Skeletal muscle satellite cell (primary cell): Measurements from ENCODE around the gene UNC45A.
"Not testable (repeated sequence)": the region's sequence is repeated elsewhere in the genome, so short reads cannot be mapped to it uniquely, and the experiment has no call there.

ENCODE experiments used
- H3K27me3 ChIP-seq: 2 replicates; pipeline ENCODE4 v1.7.0; 2013; ENCODE audit warnings: low read length; ENCODE audit not compliant: control insufficient read depth, insufficient read depth
- H3K36me3 ChIP-seq: 2 replicates; pipeline ENCODE4 v1.7.0; 2013; ENCODE audit warnings: mild to moderate bottlenecking, control low read depth, low read length; ENCODE audit not compliant: insufficient read depth
- H3K4me1 ChIP-seq: 2 replicates; pipeline ENCODE4 v1.7.0; 2013; ENCODE audit warnings: low read length; ENCODE audit not compliant: control insufficient read depth, insufficient read depth
- H3K4me2 ChIP-seq: 2 replicates; pipeline ENCODE4 v1.7.0; 2013; ENCODE audit warnings: mild to moderate bottlenecking, low read length
- H3K4me3 ChIP-seq: 2 replicates; pipeline ENCODE4 v1.7.0; 2013; ENCODE audit warnings: low read length
- H3K9ac ChIP-seq: 2 replicates; pipeline ENCODE4 v1.7.0; 2013; ENCODE audit warnings: mild to moderate bottlenecking, low read depth, low read length, moderate library complexity
- H3K9me3 ChIP-seq: replicated peaks from 2 replicates; pipeline ENCODE4 v1.7.0; 2013; ENCODE audit warnings: mild to moderate bottlenecking, control low read depth, low read length

UNC45A gene

GRCh38 chr15:90905306-90906180 is 29.5 kb upstream of the UNC45A start:
- H3K36me3 ChIP-seq: peaks cover 24% of the 10 kb centered on the region
- H3K9ac ChIP-seq: no peak overlapping the region
- no peaks in the 10 kb centered on the region for H3K27me3 ChIP-seq
- no peaks in the 10 kb centered on the region for H3K9me3 ChIP-seq
- H3K4me2 ChIP-seq: no peak overlapping the region
- H3K4me1 ChIP-seq: peaks cover 14% of the 10 kb centered on the region
- H3K4me3 ChIP-seq: no peak overlapping the region

- H3K27me3 ChIP-seq: no peaks in the 10 kb centered on the region
- no peak overlapping the region for H3K4me3 ChIP-seq
- H3K9me3 ChIP-seq: no peaks in the 10 kb centered on the region
- no peak overlapping the region for H3K9ac ChIP-seq
- no peak overlapping the region for H3K4me2 ChIP-seq
- peaks cover 27% of the 10 kb centered on the region for H3K36me3 ChIP-seq
- peaks cover 14% of the 10 kb centered on the region for H3K4me1 ChIP-seq
Measured at GRCh38 chr15:90906181-90906849, 28.8 kb upstream of the UNC45A start.

GRCh38 chr15:90907051-90907660 is 27.9 kb upstream of the UNC45A start:
- Histone ChIP-seq H3K4me1 (peaks cover 8% of the 10 kb centered on the region), H3K4me2 (no peak overlapping the region), H3K27me3 (no peaks in the 10 kb centered on the region), H3K36me3 (peaks cover 32% of the 10 kb centered on the region), H3K4me3 (no peak overlapping the region), H3K9ac (no peak overlapping the region), H3K9me3 (no peaks in the 10 kb centered on the region)

GRCh38 chr15:90907838-90908507 is 27.1 kb upstream of the UNC45A start:
- H3K36me3 ChIP-seq: peaks cover 40% of the 10 kb centered on the region
- H3K4me2 ChIP-seq: no peak overlapping the region
- peaks cover 8% of the 10 kb centered on the region for H3K4me1 ChIP-seq
- H3K27me3 ChIP-seq: no peaks in the 10 kb centered on the region
- H3K9me3 ChIP-seq: no peaks in the 10 kb centered on the region
- H3K9ac ChIP-seq: no peak overlapping the region
- no peak overlapping the region for H3K4me3 ChIP-seq

GRCh38 chr15:90909449-90909848 is 25.6 kb upstream of the UNC45A start:
- H3K27me3 ChIP-seq, H3K4me1 ChIP-seq, H3K9me3 ChIP-seq, H3K4me3 ChIP-seq, H3K9ac ChIP-seq, H3K4me2 ChIP-seq: not testable (repeated sequence)
- peaks cover 41% of the 10 kb centered on the region for H3K36me3 ChIP-seq

GRCh38 chr15:90909976-90910375 is 25.1 kb upstream of the UNC45A start:
- Histone ChIP-seq H3K4me3 (no peak overlapping the region), H3K9me3 (no peaks in the 10 kb centered on the region), H3K36me3 (peaks cover 40% of the 10 kb centered on the region), H3K27me3 (no peaks in the 10 kb centered on the region), H3K4me1 (no peaks in the 10 kb centered on the region), H3K9ac (no peak overlapping the region), H3K4me2 (no peak overlapping the region)

GRCh38 chr15:90910441-90911301 is 24.4 kb upstream of the UNC45A start:
- H3K9ac ChIP-seq: no peak overlapping the region
- peaks cover 38% of the 10 kb centered on the region for H3K36me3 ChIP-seq
- H3K4me1 ChIP-seq: no peaks in the 10 kb centered on the region

GRCh38 chr15:90911302-90911623 is 23.8 kb upstream of the UNC45A start:
- Histone ChIP-seq H3K36me3 (peaks cover 36% of the 10 kb centered on the region), H3K9ac (no peak overlapping the region)

More at GRCh38 chr15:90910441-90911301, 24.4 kb upstream of the UNC45A start:
- H3K4me3 ChIP-seq: no peak overlapping the region
- no peaks in the 10 kb centered on the region for H3K9me3 ChIP-seq
- H3K4me2 ChIP-seq: no peak overlapping the region
- no peaks in the 10 kb centered on the region for H3K27me3 ChIP-seq

GRCh38 chr15:90911906-90912769 is 22.9 kb upstream of the UNC45A start:
- no peak overlapping the region for H3K4me2 ChIP-seq
- no peaks in the 10 kb centered on the region for H3K9me3 ChIP-seq
- no peaks in the 10 kb centered on the region for H3K27me3 ChIP-seq
- peaks cover 38% of the 10 kb centered on the region for H3K36me3 ChIP-seq
- H3K4me3 ChIP-seq: no peak overlapping the region
- no peak overlapping the region for H3K9ac ChIP-seq
- H3K4me1 ChIP-seq: no peaks in the 10 kb centered on the region

More at GRCh38 chr15:90911302-90911623, 23.8 kb upstream of the UNC45A start:
- Histone ChIP-seq H3K4me2 (no peak overlapping the region), H3K4me1 (no peaks in the 10 kb centered on the region), H3K9me3 (no peaks in the 10 kb centered on the region), H3K27me3 (no peaks in the 10 kb centered on the region), H3K4me3 (no peak overlapping the region)

GRCh38 chr15:90912770-90913075 is 22.4 kb upstream of the UNC45A start:
- H3K36me3 ChIP-seq: peaks cover 37% of the 10 kb centered on the region
- no peaks in the 10 kb centered on the region for H3K9me3 ChIP-seq
- no peak overlapping the region for H3K9ac ChIP-seq
- no peaks in the 10 kb centered on the region for H3K4me1 ChIP-seq
- no peaks in the 10 kb centered on the region for H3K27me3 ChIP-seq
- no peak overlapping the region for H3K4me3 ChIP-seq
- H3K4me2 ChIP-seq: no peak overlapping the region
